GM21360 (cell line): ENCODE data around the gene RAB34.

ENCODE experiments used
- ATAC-seq: cut with Tn5 transposase; IDR thresholded peaks from one replicate; pipeline ENCODE4 v1.9.1; 2021; ENCODE audit warnings: mild to moderate bottlenecking, moderate library complexity; ENCODE audit not compliant: unreplicated experiment

RAB34 gene

DNA sequence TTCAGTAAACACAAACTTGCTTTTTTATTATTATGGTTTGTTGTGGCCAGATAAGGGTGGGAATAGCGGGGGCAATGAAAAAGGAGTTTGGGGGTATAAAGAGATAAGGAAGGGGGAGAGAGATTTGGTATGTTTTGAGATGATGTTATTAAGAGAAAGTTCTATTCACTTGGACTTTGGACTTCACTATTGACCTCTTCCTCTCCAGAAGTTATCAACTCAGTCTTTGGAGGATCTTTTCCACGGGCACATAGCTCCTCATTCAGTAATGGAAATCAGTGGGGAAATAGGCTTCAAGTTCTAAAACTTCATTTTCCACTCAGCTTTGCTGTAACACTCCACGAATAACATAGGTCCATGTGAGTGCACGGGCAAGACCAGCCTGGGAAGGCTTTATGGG lies 29.2 kb downstream of the RAB34 start:
- ATAC-seq: no peak

DNA sequence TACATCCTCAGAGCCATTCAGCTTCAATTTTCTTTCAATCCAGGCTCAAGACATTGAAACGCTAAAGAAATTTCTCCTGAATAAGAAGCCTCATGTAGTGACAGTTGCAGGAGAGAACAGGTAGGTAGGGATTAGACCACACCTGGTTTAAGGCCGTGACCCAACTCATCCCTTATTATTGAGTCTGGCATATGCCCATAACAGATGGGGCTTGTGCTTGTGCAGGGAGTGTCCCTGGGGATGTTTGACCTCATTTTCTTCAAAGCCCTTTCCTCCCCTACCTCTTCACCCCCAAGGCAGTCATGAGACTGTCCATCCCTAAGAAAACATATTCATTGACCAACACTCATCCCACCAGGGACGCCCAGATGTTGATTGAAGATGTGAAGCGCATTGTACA lies 31.4 kb downstream of the RAB34 start:
- no peak for ATAC-seq

DNA sequence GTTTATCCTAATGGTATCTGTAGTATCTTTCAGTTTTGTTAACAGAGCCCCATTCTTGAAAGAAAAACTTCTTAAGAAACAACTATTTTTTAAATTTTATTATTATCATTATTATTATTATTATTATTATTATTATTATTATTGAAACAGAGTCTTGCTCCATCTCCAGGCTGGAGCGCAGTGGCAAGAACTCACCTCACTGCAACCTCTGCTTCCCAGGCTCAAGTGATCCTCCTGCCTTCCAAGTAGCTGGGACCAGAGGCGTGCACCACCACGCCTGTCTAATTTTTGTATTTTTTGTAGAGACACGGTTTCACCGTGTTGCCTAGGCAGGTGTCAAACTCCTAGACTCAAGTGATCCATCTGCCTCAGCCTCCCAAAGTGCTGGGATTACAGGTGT lies 32.3 kb downstream of the RAB34 start:
- no peak for ATAC-seq

DNA sequence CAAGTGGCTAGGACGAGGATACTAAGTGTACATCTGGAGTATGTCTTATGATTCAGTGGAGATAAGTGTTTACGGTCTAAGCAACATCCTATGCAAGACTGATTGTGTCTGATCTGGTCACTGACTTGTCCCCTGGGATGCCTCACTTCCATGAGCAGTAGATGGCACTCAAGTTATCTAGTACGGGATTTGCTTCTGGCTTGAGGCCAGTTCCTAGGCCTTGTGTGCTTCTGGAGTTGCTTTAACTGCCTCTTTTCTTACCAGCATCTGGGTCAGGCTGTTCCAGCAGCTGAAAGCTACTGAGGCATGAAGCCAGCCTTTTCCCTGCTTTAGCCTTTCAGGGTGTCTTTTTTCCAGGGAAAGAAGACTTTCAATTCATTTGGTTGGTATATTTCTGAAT lies 32.7 kb downstream of the RAB34 start:
- no peak for ATAC-seq

DNA sequence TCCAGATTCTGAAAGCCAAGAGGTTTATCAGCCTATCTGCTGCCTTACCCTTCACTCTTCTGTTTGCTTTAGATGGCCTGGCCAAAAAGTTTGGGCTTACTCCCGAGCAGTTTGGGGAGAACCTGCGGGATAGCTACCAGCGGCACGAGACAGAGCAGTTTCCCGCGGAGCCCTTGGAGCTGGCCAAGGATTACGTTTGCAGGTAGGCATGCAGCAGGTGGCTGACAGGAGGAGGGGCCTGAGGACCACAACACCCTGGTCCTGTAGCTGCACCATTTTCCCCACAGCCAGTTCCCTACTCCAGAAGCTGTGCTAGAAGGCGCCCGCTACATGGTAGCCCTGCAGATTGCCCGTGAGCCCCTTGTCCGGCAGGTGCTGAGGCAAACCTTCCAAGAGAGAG lies 35.0 kb downstream of the RAB34 start:
- ATAC-seq: no peak

DNA sequence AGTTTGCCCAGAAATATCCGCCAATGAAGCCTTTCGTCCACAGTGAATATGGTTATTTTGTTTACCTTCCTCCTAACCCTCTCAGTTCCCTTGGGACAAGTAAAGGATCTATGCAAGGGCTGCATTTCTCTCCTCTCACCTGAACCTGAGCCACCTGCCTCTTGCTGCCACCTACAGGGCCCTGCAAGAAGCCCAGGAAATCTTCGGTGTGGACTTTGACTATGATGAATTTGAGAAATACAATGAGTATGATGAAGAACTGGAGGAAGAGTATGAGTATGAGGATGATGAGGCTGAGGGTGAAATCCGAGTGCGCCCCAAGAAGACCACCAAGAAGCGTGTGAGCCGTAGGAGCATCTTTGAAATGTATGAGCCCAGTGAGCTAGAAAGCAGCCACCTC lies 41.7 kb downstream of the RAB34 start:
- ATAC-seq: no peak

DNA sequence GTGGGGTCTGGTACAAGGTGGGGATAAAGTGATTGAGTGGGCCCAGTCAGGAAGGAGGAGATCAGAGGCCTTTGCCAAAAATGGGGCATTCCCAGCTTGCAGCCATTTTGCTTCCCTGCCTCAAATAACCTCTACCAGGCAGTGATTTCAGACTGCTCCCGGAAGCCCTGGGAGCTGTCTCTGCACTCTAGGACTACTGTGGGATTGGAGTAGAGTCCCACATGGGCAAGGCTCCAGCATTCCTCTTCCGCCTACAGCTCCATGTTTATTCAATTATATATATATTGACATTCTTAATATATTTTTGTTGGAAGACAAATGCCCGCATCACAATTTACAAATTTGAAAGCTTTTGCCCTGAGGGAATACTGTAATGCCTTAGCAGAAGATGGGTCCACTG lies 42.2 kb downstream of the RAB34 start:
- ATAC-seq: no peak

DNA sequence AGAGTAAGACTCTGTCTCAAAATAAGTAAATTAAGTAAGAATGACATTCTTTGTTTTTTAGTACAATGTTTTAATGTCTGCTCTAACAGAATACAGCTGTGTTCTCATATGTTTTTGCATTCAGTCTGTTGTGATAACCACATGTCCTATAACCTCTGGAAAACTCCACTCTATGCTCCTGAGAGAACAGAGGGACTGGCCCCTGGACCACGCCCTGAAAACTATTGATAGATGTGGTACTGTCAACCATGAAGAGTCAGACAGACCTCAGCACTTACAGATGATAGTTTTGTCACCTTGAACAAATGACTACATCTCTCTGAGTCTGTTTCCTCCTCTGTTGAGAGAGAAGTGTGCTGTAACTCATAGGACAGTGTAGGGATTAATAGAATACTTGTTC lies 47.8 kb downstream of the RAB34 start:
- ATAC-seq: no peak

DNA sequence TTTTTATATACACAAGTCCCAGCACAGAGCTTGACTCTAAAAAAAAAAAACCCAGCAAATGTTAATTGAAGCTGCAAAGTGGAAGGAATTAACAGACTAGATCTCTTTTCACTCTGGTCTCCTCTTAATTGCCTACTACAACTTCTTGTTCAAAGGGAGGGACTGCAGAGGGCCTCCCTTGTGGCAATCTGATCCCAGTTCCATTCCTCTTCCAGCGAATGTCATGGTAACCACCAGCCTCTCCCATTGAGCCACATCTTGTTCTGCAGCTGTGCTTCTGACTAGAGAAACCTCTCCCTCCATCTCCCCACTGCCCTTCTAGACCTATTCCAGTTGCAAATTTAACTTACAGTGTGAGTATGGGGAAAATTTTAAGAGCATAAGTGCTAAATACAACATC lies 49.8 kb downstream of the RAB34 start:
- ATAC-seq: no peak

DNA sequence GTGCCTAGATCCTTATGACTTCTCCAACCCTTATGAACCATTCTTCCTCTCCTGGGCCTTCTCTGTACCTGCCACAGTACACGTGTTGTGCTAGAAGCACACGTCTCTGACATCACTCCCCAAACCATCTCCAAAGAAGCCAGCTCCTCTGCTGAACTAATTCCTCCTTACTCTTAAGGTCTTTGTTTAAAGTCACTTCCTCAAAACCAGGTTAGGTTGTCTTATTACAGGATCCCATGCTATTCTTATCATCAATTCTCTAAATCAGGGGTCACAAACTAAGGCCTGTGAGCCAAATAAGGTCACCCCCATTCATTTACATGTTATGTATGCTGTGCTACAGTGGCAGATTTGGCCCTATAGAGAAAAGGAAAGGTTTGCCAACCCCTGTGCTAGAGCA lies 51.7 kb downstream of the RAB34 start:
- no peak for ATAC-seq
